AG04449 (cell line): Measurements from ENCODE around the gene NXPH1.

Experiments
- CTCF ChIA-PET: fragments of 350-600 bp; formaldehyde crosslinking; extraction: SDS; loops from one replicate; lab custom pipeline; 2021; ENCODE audit warnings: antibody characterized with exemption; lab: Yijun Ruan, JAX
- POLR2A ChIA-PET: fragments of 400-600, 350-600 bp; formaldehyde crosslinking; extraction: SDS; loops from one replicate; lab custom pipeline; 2020; ENCODE audit warnings: antibody characterized with exemption, inconsistent platforms; lab: Yijun Ruan, JAX
- DNase-seq: peaks from one replicate; pipeline ENCODE4 v3.0.0-alpha.2; 2010; ENCODE audit warnings: low read depth, low spot score
- H3K4me3 ChIP-seq: 2 replicates; pipeline ENCODE4 v1.5.1; 2011; ENCODE audit warnings: low read depth, mild to moderate bottlenecking, control low read depth, low read length
- CTCF ChIP-seq: IDR thresholded peaks from one replicate; pipeline ENCODE4 v1.5.1; 2011; ENCODE audit warnings: mild to moderate bottlenecking, moderate library complexity, low read length, control low read depth, inconsistent platforms; ENCODE audit not compliant: insufficient read depth; ENCODE audit errors: missing control alignments

NXPH1 gene

GRCh38 chr7:8528311-8528710 lies 94.9 kb downstream of the NXPH1 start:
- H3K4me3 ChIP-seq, result no peak overlapping the region
- ChIA-PET CTCF (no interaction called here), POLR2A (no interaction called here)
- TF ChIP-seq CTCF, result no peak
- DNase-seq, result no peak

- DNase-seq, result no peak
- no peak overlapping the region for H3K4me3 ChIP-seq
- ChIA-PET CTCF (no interaction called here), POLR2A (no interaction called here)
- no peak for TF ChIP-seq CTCF
These were observed 98.6 kb downstream of the NXPH1 start for GRCh38 chr7:8531991-8532515.

GRCh38 chr7:8536431-8536830 lies 103.0 kb downstream of the NXPH1 start:
- no peak overlapping the region for H3K4me3 ChIP-seq
- ChIA-PET POLR2A (no interaction called here), CTCF (no interaction called here)
- DNase-seq, result no peak
- TF ChIP-seq CTCF, result no peak

- ChIA-PET POLR2A (no interaction called here), CTCF (no interaction called here)
- no peak overlapping the region for H3K4me3 ChIP-seq
- DNase-seq, result no peak
- TF ChIP-seq CTCF, result no peak
These were observed 115.6 kb downstream of the NXPH1 start for GRCh38 chr7:8549046-8549445.

DNA sequence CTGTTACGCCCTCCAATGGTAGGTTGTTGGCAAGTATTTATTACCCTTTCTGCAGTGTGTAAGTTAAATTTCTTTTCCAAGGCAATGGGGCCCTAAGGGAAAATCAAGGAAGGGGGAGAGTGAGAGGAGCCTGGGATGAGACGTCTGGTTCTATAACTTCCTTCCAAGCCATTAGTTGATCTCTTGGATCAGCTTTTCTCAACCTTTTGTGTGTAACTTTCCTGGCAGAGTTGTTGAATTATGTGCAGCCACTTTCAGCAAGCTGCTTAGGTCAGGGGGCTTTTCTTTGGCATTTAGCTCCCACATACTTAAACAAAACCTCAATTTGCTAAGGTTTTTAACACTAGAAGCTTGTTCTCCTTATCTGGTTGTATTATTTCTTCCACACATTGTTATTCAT lies 127.1 kb downstream of the NXPH1 start:
- ChIA-PET POLR2A (no interaction called here), CTCF (no interaction called here)
- no peak for TF ChIP-seq CTCF

DNA sequence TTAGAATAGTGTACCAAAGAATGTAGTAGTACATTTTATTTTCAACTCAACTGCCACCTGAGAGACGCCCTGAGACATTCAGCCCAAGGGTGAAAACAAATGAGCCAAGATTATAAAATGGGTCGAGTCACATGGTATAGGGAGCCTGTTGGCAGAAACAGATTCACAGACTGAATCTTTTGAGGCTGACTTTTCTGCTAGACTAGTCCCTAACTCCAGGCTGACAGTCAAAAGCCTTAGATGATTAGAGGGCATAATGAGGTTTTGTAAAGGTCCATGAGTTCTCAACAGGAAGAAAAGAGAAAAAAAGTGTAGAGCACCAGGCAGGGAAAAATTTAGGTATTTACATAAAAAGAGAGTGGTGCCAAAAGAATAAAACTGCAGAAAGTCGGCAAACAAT lies 128.0 kb downstream of the NXPH1 start:
- H3K4me3 ChIP-seq, result no peak overlapping the region
- CTCF ChIA-PET, result no interaction called here
- TF ChIP-seq CTCF, result no peak
- POLR2A ChIA-PET, result no interaction called here
- no peak for DNase-seq

More for the DNA sequence above, 127.1 kb downstream of the NXPH1 start:
- no peak overlapping the region for H3K4me3 ChIP-seq
- DNase-seq, result no peak
